NOMO-1 treated with dmso at 0.1 percent for 144 hours (cell line): ENCODE data around the gene CENATAC.
"Not testable (repeated sequence)": the region's sequence is repeated elsewhere in the genome, so short reads cannot be mapped to it uniquely, and the experiment has no call there.

Source experiments
- DNase-seq: peaks from one replicate; lab custom pipeline; 2025; ENCODE audit not compliant: unreplicated experiment; lab: John Stamatoyannopoulos, UW

The CENATAC gene

DNA sequence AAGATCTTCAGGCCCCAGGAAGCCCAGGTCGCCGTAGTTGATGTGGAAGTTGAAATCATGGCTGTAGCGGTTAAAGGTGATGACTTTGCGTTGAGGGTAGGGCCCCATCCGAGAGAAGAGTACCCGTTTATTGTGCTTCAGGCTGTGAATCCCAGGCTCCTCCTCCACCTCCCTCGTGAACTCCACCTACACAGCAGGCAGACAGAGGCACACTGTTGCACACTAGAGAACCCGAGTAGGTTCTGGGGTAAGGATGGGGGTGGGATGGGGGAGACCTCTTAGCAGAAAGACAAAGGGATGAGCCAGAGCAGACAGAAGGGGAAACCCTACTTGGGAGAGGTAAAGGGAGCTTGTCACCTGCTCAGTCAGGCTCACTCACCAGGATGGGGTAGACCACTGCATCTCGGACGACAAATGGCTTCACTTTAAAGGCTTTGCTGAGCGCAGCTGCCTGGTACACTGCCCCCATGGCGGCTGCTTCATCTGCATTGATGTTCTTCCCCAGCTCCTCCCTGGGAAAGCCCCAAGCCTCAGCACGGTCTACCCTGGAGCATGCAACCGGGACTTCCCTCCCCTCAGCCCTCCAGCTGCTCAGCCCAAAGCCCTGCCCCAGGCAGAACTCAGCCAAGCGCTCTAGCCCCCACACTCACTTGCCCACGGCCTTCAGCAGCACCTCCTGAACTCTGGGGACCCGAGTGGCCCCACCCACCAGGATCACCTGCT, 53.7 kb downstream of the CENATAC start:
- no peak for DNase-seq

DNA sequence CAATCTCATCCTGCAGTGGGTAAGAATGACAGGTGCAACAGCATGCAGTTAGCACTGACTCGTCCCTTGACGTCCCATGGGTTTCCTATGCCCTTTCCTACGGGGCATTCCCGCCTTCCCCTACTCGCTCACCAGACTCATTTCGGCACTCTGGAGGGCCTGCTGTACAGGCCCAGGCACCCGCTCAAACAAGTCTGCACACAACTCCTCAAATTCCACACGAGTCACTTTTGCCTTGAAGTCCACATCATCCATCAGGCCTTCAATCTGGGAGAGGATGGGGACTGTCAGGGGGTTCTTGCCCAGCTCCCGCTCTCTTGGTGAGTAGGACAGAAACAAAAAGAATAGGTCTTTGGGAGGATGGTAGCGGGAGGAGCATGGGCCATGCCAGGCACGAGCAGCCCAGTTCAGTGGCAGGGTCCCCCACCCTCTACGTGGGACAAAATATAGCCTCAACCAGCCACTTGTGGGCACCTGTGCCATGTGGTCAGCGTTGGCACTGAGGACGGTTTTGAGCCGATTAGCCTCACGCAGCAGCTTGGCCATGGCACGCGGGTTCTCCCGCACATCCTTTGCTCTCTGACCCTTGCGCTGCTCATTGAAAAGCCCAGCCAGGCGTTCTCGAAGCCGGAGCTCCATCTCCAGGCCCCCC, 54.4 kb downstream of the CENATAC start:
- no peak for DNase-seq

DNA sequence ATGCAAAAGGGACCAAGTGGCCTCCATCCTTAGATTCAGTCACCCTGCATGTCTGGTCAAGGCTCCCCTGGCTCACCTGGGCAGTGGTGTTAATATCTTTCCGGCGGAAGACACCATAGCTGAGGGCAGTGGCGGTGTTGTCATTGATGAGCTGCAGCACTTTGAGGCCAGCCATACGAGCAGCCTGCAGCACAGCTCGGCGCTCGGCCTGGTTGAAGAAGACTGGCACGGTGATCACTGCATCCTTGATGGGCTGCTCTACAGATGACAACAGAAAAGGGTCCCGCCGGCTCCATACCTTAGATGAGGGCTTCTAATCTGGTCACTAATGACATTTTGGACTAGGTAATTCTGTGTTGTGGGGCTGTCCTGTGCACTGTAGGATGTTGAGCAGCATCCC, 56.5 kb downstream of the CENATAC start:
- no peak for DNase-seq

DNA sequence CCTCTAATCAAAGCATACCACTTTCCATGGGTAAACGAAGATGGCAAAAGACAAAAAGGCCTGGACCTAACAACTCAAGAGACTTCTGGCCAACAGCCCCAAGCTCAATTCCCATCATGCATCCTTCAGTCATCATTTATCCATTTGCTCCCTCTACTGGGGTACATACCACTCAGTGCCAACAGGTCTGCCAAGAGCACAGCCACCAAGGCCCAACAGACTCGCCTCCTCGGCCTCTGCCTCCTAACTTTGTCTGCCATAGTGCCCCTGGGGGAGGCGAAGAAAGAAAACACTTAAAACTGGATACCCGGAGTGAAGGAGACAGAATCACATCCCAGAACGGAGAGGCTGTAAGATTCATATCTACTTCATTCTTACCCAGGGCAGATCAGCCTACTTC, 58.0 kb downstream of the CENATAC start:
- DNase-seq = peak; percentile 38

DNA sequence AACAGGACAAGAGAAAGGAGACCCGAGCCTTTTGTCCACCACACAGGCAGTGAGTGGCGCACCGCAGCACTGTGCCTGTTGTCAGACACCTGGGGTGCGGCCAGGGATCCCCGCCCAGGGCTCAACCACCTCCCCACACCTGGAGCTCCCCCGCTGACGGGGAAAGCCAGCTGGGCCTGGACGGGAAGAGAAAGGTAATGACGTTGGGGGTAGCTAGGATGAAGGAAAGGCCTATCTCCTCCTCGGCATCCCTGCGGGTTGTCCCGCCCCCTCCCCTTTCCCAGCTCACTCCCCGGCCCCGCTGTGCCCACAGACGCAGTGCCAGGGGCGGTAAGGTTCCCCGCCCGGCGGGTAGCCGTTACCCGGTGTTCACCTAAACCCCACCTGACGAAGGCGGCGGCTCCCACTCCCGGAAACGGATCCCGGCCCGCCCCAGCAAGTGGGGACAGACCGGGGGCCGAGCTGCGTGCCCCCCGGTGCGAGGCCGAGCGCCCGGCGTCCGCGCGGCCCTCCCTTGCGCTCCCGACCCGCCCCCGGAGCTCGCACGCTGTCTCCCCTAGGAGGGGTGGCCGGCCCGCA, 58.6 kb downstream of the CENATAC start:
- no peak for DNase-seq

DNA sequence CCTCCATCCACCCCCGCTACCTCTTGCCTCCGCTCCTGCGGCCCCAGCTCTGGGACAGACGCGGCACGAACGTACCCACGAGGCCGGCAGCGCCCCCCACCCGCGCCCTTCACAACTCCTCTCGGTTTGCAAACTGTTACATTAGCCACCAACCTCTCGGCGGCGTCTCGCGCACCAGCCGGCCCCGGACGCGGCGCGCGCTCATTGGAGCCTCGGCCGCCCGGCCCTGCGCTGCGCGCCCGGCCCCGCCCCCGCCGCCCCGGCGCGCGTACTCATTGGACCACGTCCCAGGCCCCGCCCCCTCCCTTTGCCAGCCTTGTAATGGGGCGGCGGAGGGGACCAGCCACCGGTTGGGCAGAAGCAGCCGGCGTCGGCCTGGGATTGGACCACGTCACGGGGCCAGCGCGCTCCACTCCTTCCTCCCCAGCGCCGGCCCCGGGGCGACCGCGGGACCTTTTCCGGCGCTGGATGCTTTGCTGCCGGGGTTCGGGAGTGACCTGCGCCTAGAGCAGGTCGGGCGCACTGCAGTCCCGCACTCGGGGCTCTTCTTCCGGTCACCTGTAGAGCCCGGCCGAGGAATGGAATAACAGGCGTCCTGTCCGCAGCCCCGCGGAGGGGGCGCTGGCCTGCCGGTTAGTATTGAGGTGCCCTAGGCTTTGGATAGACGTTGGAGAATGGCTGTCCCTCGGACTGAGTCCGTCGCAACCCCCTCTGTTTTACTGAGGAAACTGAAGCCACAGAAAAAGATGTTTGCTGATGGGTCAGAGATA, 59.2 kb downstream of the CENATAC start, which contains the start of gene HYOU1:
TSS of gene HYOU1 (minus strand) at position 206 of the 770 bp plus-strand sequence. CDS start 1,045 bp downstream, outside the sequence.
- peak; percentile 95 for DNase-seq

DNA sequence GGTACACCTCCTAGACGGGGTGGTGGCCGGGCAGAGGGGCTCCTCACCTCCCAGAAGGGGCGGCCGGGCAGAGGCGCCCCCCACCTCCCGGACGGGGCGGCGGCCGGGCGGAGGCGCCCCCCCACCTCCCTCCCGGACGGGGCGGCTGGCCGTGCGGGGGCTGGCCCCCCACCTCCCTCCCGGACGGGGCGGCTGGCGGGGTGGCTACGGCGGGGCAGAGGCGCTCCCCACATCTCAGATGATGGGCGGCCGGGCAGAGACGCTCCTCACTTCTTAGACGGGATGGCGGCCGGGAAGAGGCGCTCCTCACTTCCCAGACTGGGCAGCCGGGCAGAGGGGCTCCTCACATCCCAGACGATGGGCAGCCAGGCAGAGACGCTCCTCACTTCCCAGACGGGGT, 61.2 kb downstream of the CENATAC start:
- not testable (repeated sequence) for DNase-seq

DNA sequence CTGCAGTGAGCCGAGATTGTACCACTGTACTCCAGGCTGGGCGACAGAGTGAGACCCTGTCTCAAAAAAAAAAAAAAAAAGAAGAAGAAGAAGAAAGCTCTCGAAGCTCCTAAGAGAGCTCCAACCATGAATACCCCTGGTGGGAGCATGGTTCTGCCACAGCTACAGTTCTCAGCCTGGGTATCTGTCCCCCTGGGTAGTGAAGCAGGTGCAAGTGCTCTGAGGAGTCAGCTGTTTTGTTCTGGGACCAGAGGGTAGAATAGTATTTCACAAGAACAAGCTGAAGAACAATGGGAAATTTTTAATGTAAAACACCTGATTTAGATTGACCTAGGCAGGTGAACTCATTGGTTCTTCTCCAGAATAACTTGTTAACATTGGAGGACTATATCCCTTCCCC, 63.3 kb downstream of the CENATAC start:
- DNase-seq = no peak

DNA sequence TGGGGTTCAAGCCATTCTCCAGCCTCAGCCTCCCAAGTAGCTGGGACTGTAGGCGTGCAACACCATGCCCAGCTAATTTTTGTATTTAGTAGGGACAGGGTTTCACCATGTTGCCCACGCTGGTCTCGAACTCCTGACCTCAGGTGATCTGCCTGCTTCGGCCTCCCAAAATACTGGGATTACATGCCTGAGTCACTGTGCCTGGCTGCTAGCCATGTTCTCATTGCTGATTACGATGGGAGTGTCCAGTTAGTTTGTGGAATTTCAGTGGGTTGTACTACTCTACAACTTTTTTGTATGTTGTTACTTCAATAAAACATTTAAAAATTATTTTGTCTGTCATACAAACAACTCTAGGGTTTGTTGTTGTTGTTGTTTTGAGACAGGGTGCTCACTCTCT, 64.8 kb downstream of the CENATAC start:
- no peak for DNase-seq

DNA sequence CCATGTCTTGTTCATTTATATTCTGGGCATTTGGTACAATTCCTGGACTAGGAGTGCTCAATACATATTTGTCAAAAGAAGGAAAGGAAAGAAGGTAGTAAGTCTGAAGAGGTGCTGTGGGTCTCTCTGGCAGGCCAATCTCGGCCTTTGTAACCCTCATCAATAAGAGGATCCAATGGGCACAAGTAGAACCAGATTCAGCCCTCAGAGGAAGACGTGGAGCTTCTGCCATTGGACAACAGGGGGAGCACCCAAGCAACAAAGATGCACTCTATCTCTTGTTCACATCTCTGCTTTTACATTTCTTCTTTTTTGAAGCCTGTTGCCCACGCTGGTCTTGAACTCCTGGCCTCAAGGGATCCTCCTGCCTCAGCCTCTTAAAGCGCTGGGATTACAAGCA, 67.4 kb downstream of the CENATAC start:
- DNase-seq = no peak
